ENCODE measurements around the gene SENP1.

DNA sequence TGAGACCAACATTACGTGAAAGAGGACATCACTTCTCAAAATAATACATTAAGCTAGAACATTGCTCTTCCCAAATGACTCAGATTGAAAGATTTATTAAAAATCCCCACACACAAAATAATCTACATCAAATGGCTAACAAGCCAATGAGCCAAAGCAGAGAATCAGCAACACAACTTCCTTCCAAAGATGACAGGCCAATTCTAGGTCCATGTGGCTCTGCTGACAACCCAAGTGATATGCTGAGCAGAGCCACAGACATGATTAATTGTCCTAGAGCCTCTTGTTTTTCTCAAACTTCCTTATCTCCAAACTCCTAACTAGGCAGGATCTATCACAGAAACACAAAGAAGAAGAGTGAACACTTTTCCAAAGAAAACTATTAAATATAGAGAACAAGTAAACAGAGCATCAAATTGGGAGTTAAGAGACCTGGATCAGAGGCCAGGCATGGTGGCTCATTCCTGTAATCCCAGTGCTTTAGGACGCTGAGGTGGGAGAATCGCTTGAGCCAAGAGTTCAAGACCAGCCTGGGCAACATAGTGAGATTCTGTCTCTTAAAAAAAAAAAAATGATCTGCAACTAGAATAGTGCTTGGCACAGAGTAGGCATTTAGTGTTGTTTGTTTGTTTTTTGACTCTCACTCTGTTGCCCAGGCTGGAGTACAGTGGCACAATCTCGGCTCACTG lies 38.5 kb downstream of the SENP1 start:
- TF ChIP-seq EZH2phosphoT487 (IDR thresholded peaks at IDR 0.05; ENCODE audit: borderline replicate concordance) = no peak
- no peak for TF ChIP-seq CTCF (conservative IDR thresholded peaks at IDR 0.05; ENCODE audit: low read length)

Data from Loucy (cell line).